Bronchial epithelial cell (primary cell): ENCODE measurements around the gene ARHGAP15. TPM values are rescaled to one million over a fixed set of nuclear protein-coding genes. Genes with fewer than 3 reads are reported as not detected.

Experiments used
- DNase-seq: peaks from one replicate; pipeline ENCODE4 v3.0.0-alpha.2; 2010; ENCODE audit warnings: low read depth
- FAIRE-seq: peaks from 2 replicates; lab custom pipeline; 2011; peaks lifted over from hg19 to GRCh38; lab: Jason Lieb, UNC
- H3K27me3 ChIP-seq: 2 replicates; pipeline ENCODE4 v1.5.1; 2011; ENCODE audit warnings: low read length; ENCODE audit not compliant: control insufficient read depth, insufficient read depth
- H3K36me3 ChIP-seq: 2 replicates; pipeline ENCODE4 v1.5.1; 2011; ENCODE audit warnings: low read length; ENCODE audit not compliant: control insufficient read depth, insufficient read depth
- H3K4me3 ChIP-seq: 2 replicates; pipeline ENCODE4 v1.5.1; 2011; ENCODE audit warnings: mild to moderate bottlenecking, low read depth, low read length, control low read depth
- total RNA-seq: library from RNA; depleted of rRNA; stranded (reverse); fragments of >200 nt; gene quantifications from 2 replicates; pipeline ENCODE4 v1.2.1, GENCODE V29; 2014
- TF ChIP-seq, protein P1 (sequence below): IDR thresholded peaks from 2 replicates; pipeline ENCODE4 v1.5.1; 2011; ENCODE audit warnings: mild to moderate bottlenecking, moderate library complexity, low read length, control low read depth, inconsistent platforms; ENCODE audit not compliant: insufficient read depth, severe bottlenecking

Gene ARHGAP15
- total RNA-seq, 1 donor from 2014 or later = not detected

DNA sequence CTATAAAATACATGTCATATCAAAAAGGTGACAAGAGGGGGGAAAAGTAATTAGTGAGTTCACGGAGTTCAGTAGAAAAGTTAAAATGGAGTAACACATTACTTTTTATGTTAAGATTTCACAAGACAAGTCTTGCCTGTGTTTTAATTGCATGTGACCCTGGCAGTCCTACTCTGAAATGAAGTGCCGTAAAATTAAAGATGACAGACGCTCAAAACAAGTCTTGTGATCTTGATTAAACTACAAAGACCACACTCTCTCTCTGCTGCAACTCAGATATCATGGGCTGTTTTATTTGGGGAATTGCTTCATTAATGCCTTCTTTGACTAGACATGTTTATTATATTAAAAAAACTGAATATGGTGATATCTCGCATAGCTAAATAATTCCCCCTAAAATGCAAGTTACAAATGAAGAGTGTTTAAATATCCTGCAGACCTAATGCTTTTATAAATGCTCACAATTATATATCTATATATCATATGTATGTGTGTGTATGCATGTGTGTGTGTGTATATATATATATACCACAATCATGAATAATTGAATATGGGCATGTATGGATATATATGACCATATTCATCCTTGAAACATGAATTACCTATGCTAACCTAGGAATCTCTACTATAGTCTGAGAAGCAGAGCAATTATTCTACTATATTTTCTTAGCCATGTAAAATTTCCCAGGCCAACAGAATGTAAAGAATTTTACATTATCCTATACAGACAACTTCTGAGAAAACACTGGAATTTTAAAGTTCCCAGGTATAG is 647.5 kb downstream of the ARHGAP15 start:
- H3K27me3 ChIP-seq = no peaks in the 10 kb centered on the region
- TF ChIP-seq, protein P1, sequence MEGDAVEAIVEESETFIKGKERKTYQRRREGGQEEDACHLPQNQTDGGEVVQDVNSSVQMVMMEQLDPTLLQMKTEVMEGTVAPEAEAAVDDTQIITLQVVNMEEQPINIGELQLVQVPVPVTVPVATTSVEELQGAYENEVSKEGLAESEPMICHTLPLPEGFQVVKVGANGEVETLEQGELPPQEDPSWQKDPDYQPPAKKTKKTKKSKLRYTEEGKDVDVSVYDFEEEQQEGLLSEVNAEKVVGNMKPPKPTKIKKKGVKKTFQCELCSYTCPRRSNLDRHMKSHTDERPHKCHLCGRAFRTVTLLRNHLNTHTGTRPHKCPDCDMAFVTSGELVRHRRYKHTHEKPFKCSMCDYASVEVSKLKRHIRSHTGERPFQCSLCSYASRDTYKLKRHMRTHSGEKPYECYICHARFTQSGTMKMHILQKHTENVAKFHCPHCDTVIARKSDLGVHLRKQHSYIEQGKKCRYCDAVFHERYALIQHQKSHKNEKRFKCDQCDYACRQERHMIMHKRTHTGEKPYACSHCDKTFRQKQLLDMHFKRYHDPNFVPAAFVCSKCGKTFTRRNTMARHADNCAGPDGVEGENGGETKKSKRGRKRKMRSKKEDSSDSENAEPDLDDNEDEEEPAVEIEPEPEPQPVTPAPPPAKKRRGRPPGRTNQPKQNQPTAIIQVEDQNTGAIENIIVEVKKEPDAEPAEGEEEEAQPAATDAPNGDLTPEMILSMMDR = no peak
- no peak for FAIRE-seq
- H3K36me3 ChIP-seq = no peaks in the 10 kb centered on the region
- DNase-seq = no peak
- H3K4me3 ChIP-seq = no peak overlapping the region

DNA sequence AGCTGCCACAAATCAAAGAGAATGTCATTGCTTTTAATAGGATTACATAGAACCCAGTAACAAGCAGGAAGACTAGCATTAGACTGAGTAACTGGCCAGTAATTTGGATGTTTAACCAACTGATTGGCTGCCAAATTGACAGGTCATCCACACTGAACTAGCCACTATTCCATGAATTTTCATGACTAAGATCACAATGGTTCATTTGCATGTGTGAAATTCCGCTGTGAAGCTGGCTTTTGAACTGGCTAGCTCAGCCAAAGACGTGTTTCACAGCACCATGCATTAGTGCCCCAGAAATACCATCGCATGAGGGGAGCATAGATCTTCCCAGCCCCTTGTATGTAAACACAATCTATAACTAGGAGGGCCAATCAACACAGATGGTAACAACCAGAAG is 649.8 kb downstream of the ARHGAP15 start:
- TF ChIP-seq, protein P1 = no peak
- peak; percentile 32 for DNase-seq
- no peak for FAIRE-seq

DNA sequence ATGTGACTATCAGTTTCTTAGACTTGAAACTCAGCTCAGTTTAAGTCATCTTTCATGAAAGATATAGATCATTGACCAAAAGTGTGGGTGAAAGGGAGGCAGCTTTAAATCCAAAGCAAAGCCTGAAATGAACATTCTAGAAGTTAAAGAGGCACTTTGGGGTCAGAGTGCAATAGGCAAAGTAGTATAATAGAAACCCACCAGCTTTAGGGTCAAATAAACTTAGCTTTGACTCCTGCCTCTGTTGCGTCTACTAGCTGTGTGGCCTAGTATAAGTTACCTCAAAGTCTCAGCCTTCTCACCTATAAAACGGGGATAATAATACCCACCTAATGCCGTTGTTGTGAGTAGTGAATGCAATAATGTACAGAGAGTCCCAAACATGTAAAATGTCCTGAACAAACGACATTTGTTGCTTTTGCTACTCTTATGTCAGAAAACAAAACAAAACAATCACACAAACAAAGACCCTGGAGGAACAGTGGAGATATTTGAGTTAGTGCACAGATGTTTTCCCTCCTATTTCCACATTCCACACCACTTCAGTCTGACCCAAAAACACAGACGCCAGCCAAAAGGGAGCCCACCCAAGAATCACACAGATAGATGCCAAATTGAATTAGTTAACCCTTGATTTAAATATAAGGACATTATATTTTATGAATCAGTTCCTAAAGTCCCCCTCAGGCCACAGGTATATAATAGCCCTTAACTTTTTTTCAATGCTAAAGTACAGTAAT is 657.0 kb downstream of the ARHGAP15 start:
- no peak overlapping the region for H3K4me3 ChIP-seq
- no peaks in the 10 kb centered on the region for H3K27me3 ChIP-seq
- no peak for DNase-seq
- TF ChIP-seq, protein P1 = no peak
- no peak for FAIRE-seq
- H3K36me3 ChIP-seq = no peaks in the 10 kb centered on the region

More for the DNA sequence above, 649.8 kb downstream of the ARHGAP15 start:
- Histone ChIP-seq H3K27me3 (no peaks in the 10 kb centered on the region), H3K36me3 (no peaks in the 10 kb centered on the region), H3K4me3 (no peak overlapping the region)

DNA sequence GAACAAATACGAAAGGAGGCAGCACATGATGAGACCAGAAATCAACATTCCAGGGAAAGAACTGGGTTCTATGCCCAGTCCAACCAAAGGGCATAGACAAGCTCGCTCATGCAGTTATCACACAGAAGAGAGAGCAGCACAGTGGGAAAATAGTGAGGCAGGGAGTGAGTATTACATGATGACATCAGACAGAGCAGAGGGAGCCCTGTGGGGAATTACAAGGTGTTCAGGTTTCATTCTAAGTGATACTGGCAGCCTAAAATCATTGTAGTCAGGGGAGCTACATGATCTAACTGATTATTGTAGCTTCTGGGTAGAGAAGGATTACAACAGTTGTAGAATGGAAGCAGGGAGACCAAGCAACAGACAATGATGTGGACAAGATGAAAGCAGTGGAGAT is 658.5 kb downstream of the ARHGAP15 start:
- H3K4me3 ChIP-seq = no peak overlapping the region
- DNase-seq (peak; percentile 55), FAIRE-seq (peak; percentile 62)
- H3K36me3 ChIP-seq = no peaks in the 10 kb centered on the region
- no peaks in the 10 kb centered on the region for H3K27me3 ChIP-seq
- TF ChIP-seq, protein P1 = no peak

DNA sequence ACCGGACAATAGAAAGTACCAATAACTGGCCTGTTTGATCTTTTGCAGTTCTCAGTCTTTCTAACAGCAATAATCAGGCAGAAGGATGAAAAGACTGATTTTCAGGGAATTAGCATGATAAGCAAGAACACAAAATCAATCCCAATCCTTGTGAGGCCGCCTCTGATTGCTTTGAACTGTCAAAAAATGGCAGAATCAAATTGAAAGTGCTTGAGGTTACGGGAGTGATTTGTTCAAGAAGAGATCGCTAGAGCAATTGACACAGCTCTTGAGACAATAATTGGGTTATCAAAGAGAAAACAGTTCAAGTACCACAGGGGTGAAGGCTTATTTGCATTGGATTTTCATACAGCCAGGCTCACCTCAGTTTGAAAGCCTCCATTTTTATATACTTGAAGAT is 663.4 kb downstream of the ARHGAP15 start:
- no peak overlapping the region for H3K4me3 ChIP-seq
- no peak for FAIRE-seq
- TF ChIP-seq, protein P1 = no peak
- no peak for DNase-seq
- no peaks in the 10 kb centered on the region for H3K36me3 ChIP-seq
- no peaks in the 10 kb centered on the region for H3K27me3 ChIP-seq
